HCT116 (cell line): ENCODE measurements around the gene RHBDD1. TPM values are rescaled to one million over a fixed set of nuclear protein-coding genes. Genes with fewer than 3 reads are reported as not detected.

Experiments
- ATAC-seq: fragments of 200-7000 bp; cut with Tn5 transposase; 2 replicates; pipeline ENCODE4 v1.9.1; 2020; ENCODE audit warnings: mild to moderate bottlenecking, moderate library complexity
- BruUV-seq: library from RNA; stranded (reverse); fragments of 400-500 nt; replicated peaks from 2 replicates; lab custom pipeline; 2021; lab: Mats Ljungman, UMichigan
- CTCF ChIA-PET: fragments of 300-600 bp; sonication (Branson Sonifier 250); formaldehyde crosslinking; loops from one replicate; lab custom pipeline; 2021; ENCODE audit warnings: antibody characterized with exemption; lab: Charles Lee
- POLR2A ChIA-PET: fragments of 300-600, 350-600 bp; sonication (Branson Sonifier 250); formaldehyde crosslinking; loops from one replicate; lab custom pipeline; 2021; ENCODE audit warnings: antibody characterized with exemption; lab: Charles Lee
- RAD21 ChIA-PET, 2 experiments: fragments of 300-600 bp; sonication (Branson Sonifier 250); formaldehyde crosslinking; loops; one replicate each; lab custom pipeline; 2023; ENCODE audit warnings: low total read pairs in 2 of 2; ENCODE audit not compliant: uncharacterized antibody in 2 of 2, unreplicated experiment in 2 of 2, low non-redundant PET in 1 of 2; lab: Charles Lee
- DNase-seq: peaks from one replicate; pipeline ENCODE4 v3.0.0-alpha.2; 2010; ENCODE audit warnings: low read depth, low spot score
- H2AFZ ChIP-seq: fragments of 200-600 bp; shearing (Covaris generic), sonication (generic); 2 replicates; pipeline ENCODE4 v1.6.1; 2017; ENCODE audit warnings: low read depth, mixed run types, mixed read lengths, antibody characterized with exemption, low read length; ENCODE audit not compliant: poor library complexity, severe bottlenecking
- H3K27ac ChIP-seq: 2 replicates; pipeline ENCODE4 v1.5.1; 2012; ENCODE audit warnings: low read depth, low read length
- H3K27me3 ChIP-seq: fragments of 200-600 bp; sonication (generic); 2 replicates; pipeline ENCODE4 v1.6.1; 2016; ENCODE audit warnings: mixed run types, low read length, mixed read lengths; ENCODE audit not compliant: insufficient read depth
- H3K36me3 ChIP-seq, 2 experiments: fragments of 200-500 bp in 1 of 2; fragments of 200-600 bp in 1 of 2; sonication (Bioruptor generic) in 1 of 2; sonication (generic) in 1 of 2; 2 replicates each; pipeline versions ENCODE4 v1.5.1 to v1.6.1; 2014 to 2016; ENCODE audit warnings: low read length in 2 of 2, inconsistent platforms in 1 of 2, mixed read lengths in 1 of 2, mixed run types in 1 of 2; ENCODE audit not compliant: insufficient read depth in 2 of 2, control insufficient read depth in 1 of 2
- H3K4me1 ChIP-seq, 2 experiments: fragments of 200-600 bp in 1 of 2; sonication (generic) in 1 of 2; 2 replicates each; pipeline versions ENCODE4 v1.5.1 to v1.6.1; 2012 to 2017; ENCODE audit warnings: low read length in 2 of 2, inconsistent platforms in 1 of 2, mild to moderate bottlenecking in 1 of 2, mixed read lengths in 1 of 2, mixed run types in 1 of 2, moderate library complexity in 1 of 2; ENCODE audit not compliant: insufficient read depth in 2 of 2, control insufficient read depth in 1 of 2
- H3K4me2 ChIP-seq: fragments of 200-600 bp; sonication (generic); 2 replicates; pipeline ENCODE4 v1.6.1; 2017; ENCODE audit warnings: mixed run types, low read length, mixed read lengths
- H3K4me3 ChIP-seq, 2 experiments: fragments of 200-600 bp in 1 of 2; sonication (generic) in 1 of 2; replicated peaks in 1 of 2; 2 replicates each; pipeline ENCODE4 v1.5.1; 2011 to 2016; ENCODE audit warnings: low read length in 2 of 2, control low read depth in 1 of 2, low read depth in 1 of 2, mild to moderate bottlenecking in 1 of 2, mixed read lengths in 1 of 2, mixed run types in 1 of 2
- H3K79me2 ChIP-seq: fragments of 200-600 bp; sonication (generic); 2 replicates; pipeline ENCODE4 v1.6.1; 2017; ENCODE audit warnings: mild to moderate bottlenecking, mixed run types, low read length, moderate library complexity, mixed read lengths; ENCODE audit not compliant: insufficient read depth
- H3K9ac ChIP-seq: fragments of 200-600 bp; sonication (generic); 2 replicates; pipeline ENCODE4 v1.6.1; 2016; ENCODE audit warnings: low read length, mixed read lengths
- H3K9me2 ChIP-seq: fragments of 200-600 bp; sonication (generic), shearing (Covaris generic); 2 replicates; pipeline ENCODE4 v1.6.1; 2017; ENCODE audit warnings: mixed run types, mild to moderate bottlenecking, moderate library complexity; ENCODE audit not compliant: insufficient read depth
- H3K9me3 ChIP-seq, 2 experiments: fragments of 200-500 bp in 1 of 2; fragments of 200-600 bp in 1 of 2; sonication (Bioruptor generic) in 1 of 2; sonication (generic) in 1 of 2; 2 replicates each; pipeline ENCODE4 v1.6.1; 2014 to 2017; ENCODE audit warnings: low read length in 2 of 2, mixed read lengths in 2 of 2, inconsistent platforms in 1 of 2, low read depth in 1 of 2, mild to moderate bottlenecking in 1 of 2, mixed run types in 1 of 2, moderate library complexity in 1 of 2; ENCODE audit not compliant: control insufficient read depth in 1 of 2, insufficient read depth in 1 of 2
- H4K20me1 ChIP-seq: fragments of 200-600 bp; sonication (generic), shearing (Covaris generic); 2 replicates; pipeline ENCODE4 v1.6.1; 2017; ENCODE audit warnings: mixed run types, mild to moderate bottlenecking, moderate library complexity; ENCODE audit not compliant: insufficient read depth
- CBX3 ChIP-seq: IDR thresholded peaks from 2 replicates; pipeline ENCODE4 v1.6.1; 2012; ENCODE audit warnings: low read depth
- CEBPB ChIP-seq: IDR thresholded peaks from 2 replicates; pipeline ENCODE4 v1.6.1; 2012; ENCODE audit warnings: low read depth
- CTCF ChIP-seq, 3 experiments: fragments of 200-600 bp in 1 of 3; sonication (generic) in 1 of 3; IDR thresholded peaks in 2 of 3; conservative IDR thresholded peaks in 1 of 3; 2 replicates each; pipeline ENCODE4 v1.5.1; 2012 to 2017; ENCODE audit warnings: low read depth in 2 of 3, low read length in 2 of 3, antibody characterized with exemption in 1 of 3, borderline replicate concordance in 1 of 3, control low read depth in 1 of 3, mild to moderate bottlenecking in 1 of 3, mixed read lengths in 1 of 3, mixed run types in 1 of 3, moderate library complexity in 1 of 3; ENCODE audit not compliant: insufficient read depth in 1 of 3
- EGR1 ChIP-seq: IDR thresholded peaks from 2 replicates; pipeline ENCODE4 v1.6.1; 2012; ENCODE audit warnings: low read depth
- ELF1 ChIP-seq: IDR thresholded peaks from 2 replicates; pipeline ENCODE4 v1.6.1; 2012; ENCODE audit warnings: low read depth, borderline replicate concordance
- EZH2phosphoT487 ChIP-seq: fragments of 200-600 bp; IDR thresholded peaks from 2 replicates; pipeline ENCODE4 v1.6.1; 2018; ENCODE audit warnings: antibody characterized with exemption, borderline replicate concordance
- FOSL1 ChIP-seq: IDR thresholded peaks from 2 replicates; pipeline ENCODE4 v1.6.1; 2012; ENCODE audit warnings: low read depth
- JUND ChIP-seq: IDR thresholded peaks from 2 replicates; pipeline ENCODE4 v1.6.1; 2012
- MAX ChIP-seq: IDR thresholded peaks from 2 replicates; pipeline ENCODE4 v1.6.1; 2012
- POLR2A ChIP-seq: IDR thresholded peaks from 2 replicates; pipeline ENCODE4 v1.7.0; 2011; ENCODE audit warnings: borderline replicate concordance; ENCODE audit not compliant: insufficient read depth, insufficient read length; ENCODE audit errors: extremely low read depth
- POLR2AphosphoS5 ChIP-seq: IDR thresholded peaks from 2 replicates; pipeline ENCODE4 v1.6.1; 2011; ENCODE audit warnings: mild to moderate bottlenecking, low read depth, low read length, moderate library complexity
- RAD21 ChIP-seq: IDR thresholded peaks from 2 replicates; pipeline ENCODE4 v1.6.1; 2012; ENCODE audit warnings: low read depth, mild to moderate bottlenecking
- SIN3A ChIP-seq: IDR thresholded peaks from 2 replicates; pipeline ENCODE4 v1.6.1; 2012; ENCODE audit warnings: low read depth
- SP1 ChIP-seq: IDR thresholded peaks from 2 replicates; pipeline ENCODE4 v1.6.1; 2012; ENCODE audit warnings: low read depth
- SRF ChIP-seq: IDR thresholded peaks from 2 replicates; pipeline ENCODE4 v1.6.1; 2012; ENCODE audit warnings: low read depth
- YY1 ChIP-seq: IDR thresholded peaks from 2 replicates; pipeline ENCODE4 v1.6.1; 2011; ENCODE audit warnings: low read length, low read depth, moderate library complexity, mild to moderate bottlenecking; ENCODE audit not compliant: insufficient replicate concordance; ENCODE audit errors: extremely low read depth
- ZBTB33 ChIP-seq: IDR thresholded peaks from 2 replicates; pipeline ENCODE4 v1.6.1; 2011; ENCODE audit warnings: mild to moderate bottlenecking, low read length, moderate library complexity; ENCODE audit not compliant: insufficient replicate concordance; ENCODE audit errors: extremely low read depth
- ZFX ChIP-seq: fragments of 450-650 bp; IDR thresholded peaks from 2 replicates; pipeline ENCODE4 v1.6.1; 2017
- intact Hi-C: fragments of 100-400 bp; cut with micrococcal nuclease; formaldehyde crosslinking; loops from 2 replicates; pipeline ENCODE4 v1.10.0; 2022
- total RNA-seq: library from RNA; stranded (reverse); gene quantifications from one replicate; pipeline ENCODE4 v1.2.1, GENCODE V29; 2021; ENCODE audit not compliant: unreplicated experiment
- TF ChIP-seq, protein P1 (sequence below): IDR thresholded peaks from 2 replicates; pipeline ENCODE4 v1.6.1; 2012

RHBDD1 gene
- total RNA-seq, 1 experiment from 2014 or later: 73.8 TPM

DNA sequence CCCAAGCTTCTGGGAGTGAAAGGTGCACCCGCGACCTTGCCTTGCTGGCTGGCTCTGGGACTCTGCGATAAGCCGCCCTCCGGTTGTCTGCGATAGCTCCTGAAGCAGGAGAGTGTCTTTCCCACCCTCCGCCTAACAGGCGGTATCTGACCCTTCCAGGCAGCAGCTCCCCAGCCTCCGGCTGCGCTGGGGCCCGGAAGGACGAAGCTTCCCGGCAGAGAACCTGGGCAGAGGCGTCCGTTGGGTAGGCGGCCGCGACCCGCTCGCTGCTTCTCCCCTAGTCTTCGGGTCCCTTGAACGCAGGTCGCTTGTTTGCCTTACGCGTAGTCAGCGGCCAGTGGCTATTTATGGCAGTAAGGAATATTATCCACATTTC, 446 bp upstream of the RHBDD1 start:
- CTCF ChIA-PET: no interaction called here
- H3K9me3 ChIP-seq: no peaks in the 10 kb centered on the region; a peak in 1 of 4 replicates
- POLR2A ChIA-PET: no interaction called here

More for the DNA sequence above, 446 bp upstream of the RHBDD1 start:
- DNase-seq (no peak), ATAC-seq (peak; percentile 8)
- TF ChIP-seq POLR2AphosphoS5 (no peak), CEBPB (no peak), YY1 (no peak), RAD21 (no peak), ELF1 (no peak), SP1 (no peak), POLR2A (no peak), EGR1 (no peak), CTCF (IDR thresholded peaks at IDR 0.05 in 2 of 3, conservative IDR thresholded peaks at IDR 0.05 in 1 of 3; ENCODE audit: borderline replicate concordance in 1 of 3, insufficient read depth in 1 of 3, low read depth in 2 of 3, low read length in 2 of 3) (no peak), FOSL1 (no peak), ZFX (no peak), MAX (no peak), ZBTB33 (no peak), JUND (no peak), EZH2phosphoT487 (no peak), SIN3A (no peak), CBX3 (no peak), SRF (no peak)
- TF ChIP-seq, protein P1, sequence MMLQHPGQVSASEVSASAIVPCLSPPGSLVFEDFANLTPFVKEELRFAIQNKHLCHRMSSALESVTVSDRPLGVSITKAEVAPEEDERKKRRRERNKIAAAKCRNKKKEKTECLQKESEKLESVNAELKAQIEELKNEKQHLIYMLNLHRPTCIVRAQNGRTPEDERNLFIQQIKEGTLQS: no peak
- Histone ChIP-seq H2AFZ (no peak overlapping the region), H3K36me3 (peaks cover 0 to 6% of the 10 kb centered on the region in 2 experiments; a peak in 1 of 4 replicates), H3K27ac (peak overlapping the region; percentile 87), H3K4me2 (peak overlapping the region; percentile 82), H3K4me1 (peaks cover 17 to 32% of the 10 kb centered on the region in 2 experiments; a peak in 3 of 4 replicates), H3K9ac (peak overlapping the region; percentile 88), H4K20me1 (no peaks in the 10 kb centered on the region), H3K4me3 (peak overlapping the region; percentile 16 to 80), H3K79me2 (peaks cover 33% of the 10 kb centered on the region), H3K27me3 (no peaks in the 10 kb centered on the region), H3K9me2 (no peaks in the 10 kb centered on the region)
- TSS peak; percentile 55 for BruUV-seq
- intact Hi-C loops: no loop called here
- RAD21 ChIA-PET: no interaction called here
